SIG-M5 (cell line): ENCODE measurements around the gene TAX1BP1.

Source experiments
- DNase-seq: peaks from one replicate; lab custom pipeline; 2025; lab: John Stamatoyannopoulos, UW

TAX1BP1 gene

DNA sequence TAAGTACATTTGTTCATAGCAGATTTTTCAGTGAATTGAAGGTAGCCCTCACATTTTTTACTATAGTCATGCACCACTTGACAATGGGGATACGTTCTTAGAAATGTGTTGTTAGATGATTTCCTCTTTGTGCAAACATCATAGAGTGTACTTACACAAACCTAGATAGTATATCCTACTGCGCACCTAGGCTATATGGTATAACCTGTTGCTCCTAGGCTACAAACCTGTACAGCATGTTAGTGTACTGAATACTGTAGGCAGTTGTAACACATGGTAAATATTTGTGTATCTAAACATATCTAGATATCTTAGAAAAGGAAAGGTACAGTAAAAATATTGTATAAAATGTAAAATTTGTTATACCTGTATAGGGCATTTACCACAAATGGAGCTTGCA lies 41.2 kb downstream of the TAX1BP1 start:
- no peak for DNase-seq

DNA sequence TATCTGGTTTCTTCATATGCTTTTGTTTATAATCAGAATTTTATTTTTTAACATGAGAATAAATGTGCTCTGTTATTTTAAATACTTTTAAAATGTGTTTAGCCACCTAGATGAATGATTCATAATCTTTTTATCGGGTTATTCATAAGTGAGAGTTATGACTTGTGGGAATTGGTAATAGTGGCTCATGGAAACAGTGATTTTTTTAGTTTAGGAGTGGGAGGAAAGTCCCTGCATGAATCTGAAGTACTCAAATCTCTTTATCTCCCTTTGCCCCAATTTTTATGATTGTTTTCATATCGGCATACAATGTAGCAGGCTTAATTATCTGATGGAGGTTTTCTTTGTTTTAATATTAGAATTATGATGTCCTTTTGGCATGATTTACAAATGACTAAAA lies 42.9 kb downstream of the TAX1BP1 start:
- no peak for DNase-seq

DNA sequence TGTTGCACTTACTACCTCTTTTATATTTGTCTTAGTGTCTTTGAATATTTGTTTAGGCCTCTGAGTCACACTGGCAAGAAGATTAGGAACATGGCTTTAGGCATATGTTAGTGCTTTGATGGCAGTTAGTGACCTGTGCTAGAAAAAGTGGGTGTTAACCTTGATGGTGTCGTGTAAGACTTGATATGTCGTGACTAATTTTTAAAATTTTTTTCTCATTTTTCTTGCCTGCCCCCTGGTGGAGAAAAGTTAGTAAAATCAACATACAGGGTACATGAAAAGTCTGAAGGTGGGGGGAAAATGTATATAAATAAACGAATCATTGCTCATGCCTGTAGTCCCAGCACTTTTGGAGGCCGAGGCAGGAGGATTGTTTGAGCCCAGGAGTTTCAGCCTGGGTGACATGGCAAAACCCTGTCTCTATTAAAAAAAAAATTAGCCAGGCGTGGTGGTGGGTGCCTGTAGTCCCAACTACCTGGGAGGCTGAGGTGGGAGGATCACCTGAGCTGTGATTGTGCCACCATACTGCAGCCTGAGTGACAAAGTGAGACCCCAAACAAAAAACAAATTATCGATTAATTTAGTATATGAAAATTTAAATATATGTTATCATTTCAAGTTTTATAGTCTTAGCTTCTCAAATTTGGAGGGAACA lies 44.6 kb downstream of the TAX1BP1 start:
- DNase-seq = no peak

DNA sequence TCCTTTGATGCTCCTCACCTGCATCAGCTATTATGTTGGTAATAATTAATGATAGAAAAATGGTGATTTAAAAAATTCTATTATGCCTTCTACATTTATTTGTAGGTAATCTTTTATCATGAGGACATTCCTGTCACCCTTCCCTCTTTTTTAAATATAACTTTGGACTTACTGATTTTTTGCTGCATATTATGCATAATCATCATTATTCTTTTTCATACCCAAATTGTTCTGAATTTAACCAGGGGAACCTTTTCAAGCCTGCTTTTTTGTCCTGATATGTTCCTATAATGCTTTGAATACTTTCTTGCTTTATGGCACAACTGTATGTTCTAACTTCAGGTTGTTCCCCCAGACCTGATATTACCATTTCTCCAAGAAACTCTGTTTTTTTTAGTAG lies 48.5 kb downstream of the TAX1BP1 start:
- DNase-seq = no peak

DNA sequence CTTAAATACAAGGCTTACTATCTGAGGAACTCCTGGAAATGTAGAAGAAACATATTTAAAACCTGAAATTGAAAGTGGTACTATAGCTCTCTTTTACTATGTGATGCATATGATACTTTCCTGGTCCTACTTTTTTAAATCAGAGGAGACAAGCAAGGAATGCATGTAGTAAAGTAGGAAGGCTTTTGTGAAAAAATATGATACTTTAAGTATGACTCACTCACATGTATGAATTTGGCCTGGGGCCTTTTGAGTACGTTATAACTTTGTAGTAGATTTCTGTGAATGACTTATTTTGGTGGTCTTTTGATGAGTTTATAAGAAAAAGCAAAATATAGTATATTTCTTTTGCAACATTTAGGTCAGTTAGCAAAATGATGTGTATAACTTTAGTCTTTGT lies 53.8 kb downstream of the TAX1BP1 start:
- DNase-seq = no peak

- DNase-seq = no peak
Observed at GRCh38 chr7:27795977-27796376, 56.0 kb downstream of the TAX1BP1 start.

DNA sequence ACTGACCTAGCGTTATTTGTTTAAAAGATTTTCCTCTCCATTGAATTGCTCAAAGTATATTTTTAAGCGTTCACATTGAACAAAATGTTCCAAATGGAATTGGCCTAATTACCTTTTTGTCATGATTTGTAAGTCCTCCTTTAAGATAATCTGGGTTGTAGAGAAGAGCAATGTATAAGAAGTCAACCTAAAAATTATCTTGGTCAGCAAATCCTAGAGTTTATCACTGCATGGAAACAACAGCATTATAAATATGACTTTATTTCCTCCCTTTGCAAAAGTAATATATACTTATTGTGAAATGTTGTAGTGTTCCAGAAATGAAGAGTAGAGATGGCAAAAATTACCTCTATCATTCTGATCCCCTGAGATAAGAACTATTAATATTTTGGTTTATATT lies 59.2 kb downstream of the TAX1BP1 start:
- no peak for DNase-seq

DNA sequence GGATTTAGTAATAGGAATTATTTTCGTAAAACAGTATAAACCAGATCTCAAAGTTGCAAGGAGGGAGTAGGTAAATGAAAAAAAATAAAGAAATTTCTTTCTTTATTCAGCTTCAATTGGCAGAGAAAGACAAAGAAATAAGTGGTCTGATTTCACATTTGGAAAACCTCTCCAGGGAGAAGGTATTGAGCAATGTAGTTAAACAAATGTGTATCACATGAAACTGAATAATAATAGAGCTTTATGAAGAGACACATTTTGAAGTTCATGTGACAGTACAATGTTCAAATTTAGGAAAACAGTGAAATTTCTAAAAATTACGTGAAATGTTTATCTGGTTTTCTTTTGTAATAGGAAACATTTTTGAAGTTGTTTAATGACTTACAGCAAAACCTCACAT lies 63.0 kb downstream of the TAX1BP1 start:
- DNase-seq = no peak

DNA sequence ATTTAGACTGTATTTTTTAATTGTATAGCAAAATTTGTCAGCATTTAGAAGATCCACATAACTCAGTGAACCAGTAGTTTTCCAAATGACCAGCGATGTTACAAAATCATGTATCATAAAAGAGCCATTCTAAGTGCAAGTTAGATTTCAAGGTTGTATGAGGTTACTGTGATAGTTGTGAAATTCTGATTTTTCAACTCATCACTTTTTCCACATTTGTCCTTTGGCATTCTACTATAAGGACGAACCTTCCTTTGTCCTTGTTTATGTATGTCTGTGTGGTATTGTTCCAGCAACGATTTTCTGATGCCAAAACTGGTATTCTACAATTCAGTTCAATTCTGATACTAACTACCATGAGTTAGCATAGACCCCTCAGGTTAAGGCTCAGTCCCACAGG lies 64.2 kb downstream of the TAX1BP1 start:
- DNase-seq = no peak

GRCh38 chr7:27808626-27809025 lies 68.7 kb downstream of the TAX1BP1 start:
- no peak for DNase-seq

GRCh38 chr7:27810186-27810585 lies 70.2 kb downstream of the TAX1BP1 start:
- DNase-seq = no peak

DNA sequence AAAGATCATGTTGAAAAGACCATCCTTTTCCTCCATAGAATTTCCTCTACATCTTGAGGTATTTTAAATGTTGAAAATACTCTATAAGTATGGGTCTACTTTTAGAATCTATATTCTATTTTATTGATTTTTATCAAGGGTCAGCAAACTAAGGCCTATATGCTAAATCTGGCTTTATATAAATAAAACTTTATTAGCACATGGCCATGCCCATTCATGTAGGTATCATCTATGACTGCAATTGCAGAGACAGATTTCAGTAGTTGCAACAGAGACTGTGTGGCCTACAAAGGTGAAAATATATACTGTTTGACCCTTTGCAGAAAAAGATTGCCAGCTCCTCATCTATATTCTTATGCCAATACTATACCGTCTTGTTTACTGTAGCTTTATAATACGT lies 72.7 kb downstream of the TAX1BP1 start:
- no peak for DNase-seq

DNA sequence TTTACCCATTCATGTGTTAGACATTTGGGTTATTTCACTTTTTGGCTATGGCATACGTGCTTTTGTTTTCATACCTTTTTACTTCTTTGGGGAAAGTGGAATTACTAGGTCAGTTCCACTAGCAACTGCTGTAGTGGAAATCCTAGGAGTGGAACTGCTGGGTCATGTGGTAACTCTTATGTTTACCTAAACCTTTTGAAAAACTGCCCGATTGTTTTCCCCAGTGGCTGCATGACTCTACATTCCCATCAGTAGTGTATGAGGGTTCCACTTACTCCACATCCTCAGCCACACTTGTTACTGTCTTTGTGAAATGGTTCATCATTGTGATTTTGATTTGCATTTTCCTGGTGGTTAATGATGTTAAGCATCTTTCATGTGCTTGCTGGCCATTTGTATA lies 82.3 kb downstream of the TAX1BP1 start:
- no peak for DNase-seq

GRCh38 chr7:27825891-27826290 lies 85.9 kb downstream of the TAX1BP1 start:
- no peak for DNase-seq

DNA sequence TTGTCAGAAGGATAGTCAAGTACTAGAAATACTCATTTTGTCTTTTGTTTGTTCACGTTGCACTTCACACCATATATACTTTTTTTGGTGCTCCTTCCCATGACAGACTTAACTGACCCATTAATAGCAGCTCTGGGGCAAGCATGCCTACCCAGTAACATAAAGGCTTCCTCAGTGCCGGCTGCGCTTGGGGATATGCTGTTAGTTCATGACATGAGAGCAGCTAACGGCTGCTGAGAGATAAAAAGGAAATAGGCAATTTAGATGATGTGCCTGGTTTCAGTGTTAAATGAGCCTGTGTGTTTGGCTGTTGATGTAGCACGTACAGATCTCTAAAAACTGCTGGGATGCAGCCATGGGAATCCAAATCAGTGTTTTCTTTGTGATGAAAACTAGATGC lies 86.4 kb downstream of the TAX1BP1 start:
- no peak for DNase-seq

GRCh38 chr7:27834179-27834921 lies 94.4 kb downstream of the TAX1BP1 start:
- DNase-seq = no peak

- no peak for DNase-seq
Observed at GRCh38 chr7:27835376-27835775, 95.4 kb downstream of the TAX1BP1 start.

- DNase-seq = no peak
Observed at GRCh38 chr7:27836536-27836935, 96.6 kb downstream of the TAX1BP1 start.

- DNase-seq = no peak
Observed at GRCh38 chr7:27839099-27839498, 99.1 kb downstream of the TAX1BP1 start.

- no peak for DNase-seq
Observed at GRCh38 chr7:27840313-27840712, 100.4 kb downstream of the TAX1BP1 start.

- no peak for DNase-seq
Observed at GRCh38 chr7:27840760-27841364, 100.9 kb downstream of the TAX1BP1 start.

DNA sequence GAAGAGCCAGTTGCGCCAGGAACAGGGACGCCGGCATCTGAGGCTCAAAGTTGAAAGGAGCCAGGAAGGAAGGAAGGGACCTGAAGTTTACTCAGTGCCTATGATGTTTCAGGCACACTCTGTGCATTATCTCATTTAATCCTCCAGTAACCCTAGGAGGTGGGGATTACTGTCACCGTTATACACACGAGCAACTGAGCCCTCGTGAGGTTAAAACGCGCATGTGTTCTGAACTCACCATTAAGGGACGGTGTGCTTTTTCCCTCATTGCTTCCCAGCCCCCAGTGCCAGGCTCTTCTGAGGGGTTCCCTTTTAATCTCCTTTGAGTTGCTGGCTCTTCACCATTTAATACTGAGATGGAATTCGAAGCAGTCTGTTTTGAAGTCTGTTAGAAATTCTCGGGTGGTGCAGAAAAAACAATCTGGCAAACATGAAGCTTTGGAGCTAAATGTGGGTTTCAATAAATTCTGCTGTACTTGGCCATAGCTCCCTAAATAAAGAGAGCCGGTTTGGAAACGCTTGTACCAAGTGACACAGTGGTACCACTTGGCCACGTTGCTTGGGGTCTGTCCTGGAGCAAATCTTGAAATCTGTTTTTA lies 102.2 kb downstream of the TAX1BP1 start:
- no peak for DNase-seq

- DNase-seq = no peak
Observed at GRCh38 chr7:27842851-27843250, 102.9 kb downstream of the TAX1BP1 start.
